Measurements from ENCODE around the gene RHO.

The RHO gene

DNA sequence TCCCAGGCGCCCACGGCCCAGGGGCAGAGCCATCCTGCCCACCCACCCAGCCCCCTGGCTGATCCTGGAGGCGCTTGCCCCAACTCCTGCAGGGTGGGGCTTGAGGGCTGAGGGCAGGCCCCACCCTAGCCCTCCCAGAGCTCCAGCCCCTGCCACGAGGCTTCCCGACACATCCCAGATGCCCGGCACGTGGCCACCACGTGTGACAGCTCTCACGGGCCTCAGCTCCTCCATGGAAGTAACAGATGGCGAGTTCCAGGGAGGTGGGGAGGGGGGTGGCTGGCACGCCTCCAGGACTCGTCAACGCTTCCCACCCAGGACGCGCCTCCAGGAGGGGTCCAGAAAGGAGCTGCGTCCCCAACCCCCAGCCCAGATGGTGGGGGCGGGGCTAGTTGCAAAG lies 48.9 kb downstream of the RHO start:
- no peak for DNase-seq (ENCODE audit: low read depth in 2 of 2)

DNA sequence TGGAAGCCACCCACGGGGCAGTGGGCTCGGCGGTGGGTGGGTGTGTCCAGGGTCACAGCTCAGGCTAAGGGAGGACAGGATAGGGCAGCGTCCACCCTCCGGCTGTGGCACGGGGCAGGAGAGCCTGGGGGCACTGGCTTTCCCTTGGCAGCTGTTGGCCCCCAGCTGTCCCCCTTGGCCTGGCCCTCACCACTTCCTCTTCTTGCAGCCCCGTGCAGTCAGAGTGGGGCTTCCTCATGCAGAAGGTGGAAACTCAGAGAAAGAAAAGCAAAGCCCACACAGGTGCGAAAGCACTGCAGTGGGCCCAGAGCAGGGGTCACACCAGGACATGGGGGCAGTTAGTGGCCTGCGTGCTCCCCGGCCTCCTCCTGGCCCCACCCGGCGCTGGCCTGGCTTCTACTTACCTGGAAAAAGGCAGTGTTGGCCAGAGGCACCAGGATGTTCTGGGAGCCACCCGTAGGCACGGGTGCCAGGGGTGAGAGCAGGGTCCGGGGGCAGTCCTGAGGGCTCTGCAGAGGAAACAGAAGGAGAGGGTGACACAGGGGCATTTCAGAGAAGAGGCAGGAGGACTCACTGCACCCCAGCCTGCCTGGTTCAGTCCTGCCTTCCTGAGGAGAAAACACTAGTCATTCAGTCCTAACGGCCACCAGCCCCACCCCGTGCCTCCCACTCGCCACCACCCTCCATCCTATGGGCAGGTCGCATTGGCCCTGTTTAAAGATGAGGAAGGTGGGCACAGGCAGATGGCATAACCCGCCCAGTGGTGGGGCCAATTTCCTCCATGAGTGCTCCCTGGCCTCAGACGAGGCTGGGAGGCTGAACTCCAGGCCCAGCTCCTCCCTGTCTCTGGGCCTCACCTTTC lies 49.7 kb downstream of the RHO start:
- no peak for DNase-seq (ENCODE audit: low read depth in 2 of 2)

DNA sequence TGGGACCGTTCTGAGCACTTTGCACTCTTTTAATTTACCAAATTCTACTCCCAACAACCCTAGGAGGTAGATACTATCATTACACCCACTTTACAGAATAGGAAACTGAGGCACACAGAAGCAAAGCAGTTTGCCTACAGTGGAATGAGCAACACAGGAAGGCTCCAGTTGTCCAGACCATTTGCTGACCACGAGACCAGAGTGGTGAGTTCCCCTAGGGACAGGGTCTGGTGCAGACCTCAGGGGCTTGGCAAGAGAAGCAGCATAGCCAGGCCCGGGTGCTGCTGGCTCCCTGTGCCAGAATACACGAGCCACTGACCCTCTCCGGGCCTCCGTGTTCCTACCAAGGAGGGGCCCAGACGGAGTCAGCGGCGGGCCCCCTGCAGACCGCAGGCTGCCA lies 51.6 kb downstream of the RHO start:
- no peak for DNase-seq (ENCODE audit: low read depth in 2 of 2)

DNA sequence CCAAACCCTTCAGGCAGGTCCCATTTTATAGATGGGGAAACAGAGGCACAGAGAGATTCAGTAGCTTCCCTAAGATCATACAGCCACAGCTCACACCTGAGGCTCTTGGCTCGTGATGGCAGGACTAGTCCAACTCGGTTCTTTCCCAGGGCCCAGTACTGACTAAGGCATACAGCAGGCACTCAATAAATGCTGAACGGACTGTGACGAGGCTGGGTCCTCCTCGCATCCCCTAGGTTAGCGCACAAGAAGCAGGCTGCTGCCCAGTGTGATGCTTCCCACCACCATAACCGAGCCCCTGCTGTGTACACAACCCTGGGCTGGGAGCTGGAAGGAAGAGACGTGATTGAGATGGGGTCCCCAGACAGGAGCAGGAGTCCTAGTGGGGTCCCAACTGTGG lies 53.2 kb downstream of the RHO start:
- DNase-seq (ENCODE audit: low read depth in 2 of 2): no peak

DNA sequence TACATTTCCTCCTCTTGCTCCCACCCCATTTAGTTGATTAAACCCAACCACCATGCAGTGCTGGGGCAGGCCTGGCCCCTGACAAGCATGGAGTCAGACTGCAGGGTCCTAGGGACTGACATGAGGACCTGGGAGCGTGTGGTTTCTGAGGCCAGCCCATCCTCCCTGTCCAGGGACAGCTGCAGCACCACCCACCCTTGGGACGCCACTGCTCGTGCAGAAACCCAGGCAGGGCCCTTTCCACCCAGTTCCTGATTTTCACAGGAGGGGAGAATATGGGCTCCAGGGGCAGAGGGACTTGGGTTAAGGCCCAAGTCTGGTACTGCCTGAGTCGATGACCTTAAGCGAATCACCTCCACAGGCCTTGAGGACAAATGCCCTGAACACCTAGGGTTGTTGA lies 54.4 kb downstream of the RHO start:
- DNase-seq (ENCODE audit: low read depth in 2 of 2): no peak

DNA sequence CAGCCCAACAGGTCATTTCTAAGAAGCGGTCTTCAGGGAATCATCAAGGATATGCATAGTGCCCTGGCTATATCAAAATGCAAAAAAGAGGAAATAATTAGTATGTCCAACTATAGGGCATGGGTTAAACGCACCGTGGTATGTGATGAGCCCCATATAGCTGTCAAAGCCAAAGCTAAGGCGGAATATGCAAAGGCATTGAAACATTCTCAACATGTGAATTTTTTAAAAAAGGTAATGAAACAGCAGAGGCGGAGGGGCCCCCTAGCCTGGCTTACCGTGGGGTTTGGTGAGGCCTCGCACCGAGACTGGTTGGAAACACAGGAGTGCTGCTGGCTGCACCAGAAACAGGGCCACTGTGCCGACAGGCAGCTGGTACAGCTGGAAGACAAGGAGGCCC lies 54.9 kb downstream of the RHO start:
- DNase-seq (ENCODE audit: low read depth in 2 of 2): no peak

DNA sequence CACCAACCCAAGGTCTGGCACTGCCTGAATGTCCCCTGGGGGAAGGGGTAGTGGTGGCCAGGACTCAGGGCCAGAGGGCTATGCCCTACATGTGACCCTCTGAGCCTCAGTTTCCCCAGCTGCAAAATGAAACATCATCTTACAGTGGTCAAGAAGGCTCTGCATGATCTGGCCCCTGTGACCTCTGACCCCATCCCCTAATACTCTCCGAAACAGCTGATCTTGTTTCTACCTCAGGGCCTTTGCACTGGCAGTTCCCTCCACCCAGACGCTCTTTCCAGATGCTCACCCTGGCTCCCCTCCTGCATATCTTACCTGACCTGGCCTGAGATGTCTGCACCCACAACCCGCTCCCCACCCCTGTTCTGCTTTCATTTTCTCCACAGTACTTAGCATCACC lies 56.2 kb downstream of the RHO start:
- DNase-seq (ENCODE audit: low read depth in 2 of 2): no peak
